GM23248 (cell line): ENCODE measurements around the gene NALCN. TPM values are rescaled to one million over a fixed set of nuclear protein-coding genes. Genes with fewer than 3 reads are reported as not detected.

Source experiments
- DNase-seq: peaks from one replicate; pipeline ENCODE4 v3.0.0-alpha.2; 2015
- H2AFZ ChIP-seq: fragments of 200-600 bp; sonication (generic); 2 replicates; pipeline ENCODE4 v1.6.1; 2016; ENCODE audit warnings: antibody characterized with exemption
- H3F3A ChIP-seq: fragments of 200-600 bp; sonication (generic); 2 replicates; pipeline ENCODE4 v1.6.1; 2016; ENCODE audit warnings: mild to moderate bottlenecking, antibody characterized with exemption, mixed run types; ENCODE audit not compliant: insufficient read depth
- H3K27ac ChIP-seq: fragments of 200-600 bp; sonication (generic); 2 replicates; pipeline ENCODE4 v1.5.1; 2016; ENCODE audit warnings: mild to moderate bottlenecking
- H3K27me3 ChIP-seq: fragments of 200-600 bp; sonication (generic); replicated peaks from 2 replicates; pipeline ENCODE4 v1.6.1; 2016; ENCODE audit warnings: mild to moderate bottlenecking; ENCODE audit not compliant: insufficient read depth
- H3K36me3 ChIP-seq: fragments of 200-600 bp; sonication (generic); 2 replicates; pipeline ENCODE4 v1.6.1; 2016; ENCODE audit warnings: low read depth, mild to moderate bottlenecking
- H3K4me1 ChIP-seq: fragments of 200-600 bp; sonication (generic); 2 replicates; pipeline ENCODE4 v1.6.1; 2016; ENCODE audit warnings: mild to moderate bottlenecking; ENCODE audit not compliant: insufficient read depth
- H3K4me2 ChIP-seq: fragments of 200-600 bp; sonication (generic); one replicate; pipeline ENCODE4 v1.6.1; 2016; ENCODE audit warnings: mild to moderate bottlenecking; ENCODE audit not compliant: unreplicated experiment
- H3K4me3 ChIP-seq: fragments of 200-600 bp; sonication (generic); 2 replicates; pipeline ENCODE4 v1.5.1; 2016; ENCODE audit warnings: mild to moderate bottlenecking
- H3K79me2 ChIP-seq: fragments of 200-600 bp; sonication (generic); 2 replicates; pipeline ENCODE4 v1.6.1; 2016; ENCODE audit warnings: mild to moderate bottlenecking; ENCODE audit not compliant: insufficient read depth
- H3K9ac ChIP-seq: fragments of 200-600 bp; sonication (generic); 2 replicates; pipeline ENCODE4 v1.6.1; 2016; ENCODE audit warnings: mild to moderate bottlenecking
- H3K9me2 ChIP-seq: fragments of 200-600 bp; sonication (generic); 2 replicates; pipeline ENCODE4 v1.6.1; 2016; ENCODE audit warnings: mixed run types, mild to moderate bottlenecking, moderate library complexity; ENCODE audit not compliant: insufficient read depth
- H3K9me3 ChIP-seq: fragments of 200-600 bp; sonication (generic); one replicate; pipeline ENCODE4 v1.6.1; 2017; ENCODE audit warnings: low read depth
- H4K20me1 ChIP-seq: fragments of 200-600 bp; sonication (generic); 2 replicates; pipeline ENCODE4 v1.6.0; 2016; ENCODE audit not compliant: insufficient read depth
- EZH2 ChIP-seq: fragments of 200-600 bp; sonication (generic); IDR thresholded peaks from 2 replicates; pipeline ENCODE4 v1.6.1; 2018; ENCODE audit warnings: antibody characterized with exemption, mild to moderate bottlenecking; ENCODE audit not compliant: insufficient read depth, poor library complexity, severe bottlenecking
- EZH2phosphoT487 ChIP-seq: fragments of 200-600 bp; sonication (generic); IDR thresholded peaks from 2 replicates; pipeline ENCODE4 v1.6.1; 2018; ENCODE audit warnings: antibody characterized with exemption, moderate library complexity, mild to moderate bottlenecking, low read depth; ENCODE audit not compliant: insufficient read depth
- WGBS, 2 experiments: methylation state at CpG; one replicate each; pipeline ENCODE4 v1.1.6; 2015 to 2017; ENCODE audit warnings: low lambda C conversion rate in 2 of 2, low coverage in 1 of 2; ENCODE audit errors: missing lambda C conversion rate in 2 of 2; 5-methylcytosine and 5-hydroxymethylcytosine counted together
- in situ Hi-C: fragments of 300-500 bp; cut with MboI; formaldehyde crosslinking; loops from 2 replicates; pipeline ENCODE4 v1.15.0; 2020
- polyA plus RNA-seq: library from polyadenylated mRNA; unstranded; fragments of >200 nt; fragmentation: Nextera tagmentation; extraction: Ambion mirVana; gene quantifications from 2 replicates; pipeline ENCODE4 v1.2.1, GENCODE V29; 2016
- total RNA-seq: library from RNA; depleted of rRNA; stranded (reverse); fragments of >200 nt; shearing (Covaris generic); gene quantifications from 2 replicates; pipeline ENCODE4 v1.2.3, GENCODE V29; 2014

NALCN gene
- total and polyA plus RNA-seq, 2 experiments from 2014 or later: 3.1 to 3.6 TPM

DNA sequence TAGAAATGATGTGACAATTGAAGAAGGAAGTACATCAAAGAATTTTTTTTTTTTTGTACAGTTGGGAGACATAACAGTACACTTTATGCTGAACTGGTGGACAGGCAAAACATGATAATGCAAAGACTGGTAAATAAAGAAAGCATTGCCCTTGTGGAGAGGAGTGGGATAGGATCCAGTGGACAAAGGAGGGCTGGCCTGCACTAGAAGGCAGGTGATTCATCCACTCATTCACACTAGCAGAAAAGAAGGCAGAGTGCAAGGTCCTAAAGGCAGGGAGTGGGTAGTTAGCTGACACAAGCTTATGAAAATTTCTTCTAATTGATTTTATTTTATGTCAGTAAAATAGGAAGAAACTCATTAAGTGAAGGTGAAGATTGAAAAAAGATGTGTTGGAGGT, 17.6 kb upstream of the NALCN start:
- in situ Hi-C loops: no loop called here
- TF ChIP-seq EZH2 (no peak), EZH2phosphoT487 (no peak)
- Histone ChIP-seq H3K4me3 (no peak overlapping the region), H3K27me3 (no peaks in the 10 kb centered on the region), H3K79me2 (no peaks in the 10 kb centered on the region), H3K9ac (no peak overlapping the region), H3K4me1 (no peaks in the 10 kb centered on the region), H3K9me2 (no peaks in the 10 kb centered on the region; the same call in 1 of the 2 replicates), H3K4me2 (no peak overlapping the region), H3F3A (no peaks in the 10 kb centered on the region; the same call in 1 of the 2 replicates), H2AFZ (no peak overlapping the region), H3K36me3 (no peaks in the 10 kb centered on the region), H4K20me1 (no peaks in the 10 kb centered on the region), H3K27ac (no peak overlapping the region), H3K9me3 (no peaks in the 10 kb centered on the region)
- DNase-seq: peak; percentile 48

DNA sequence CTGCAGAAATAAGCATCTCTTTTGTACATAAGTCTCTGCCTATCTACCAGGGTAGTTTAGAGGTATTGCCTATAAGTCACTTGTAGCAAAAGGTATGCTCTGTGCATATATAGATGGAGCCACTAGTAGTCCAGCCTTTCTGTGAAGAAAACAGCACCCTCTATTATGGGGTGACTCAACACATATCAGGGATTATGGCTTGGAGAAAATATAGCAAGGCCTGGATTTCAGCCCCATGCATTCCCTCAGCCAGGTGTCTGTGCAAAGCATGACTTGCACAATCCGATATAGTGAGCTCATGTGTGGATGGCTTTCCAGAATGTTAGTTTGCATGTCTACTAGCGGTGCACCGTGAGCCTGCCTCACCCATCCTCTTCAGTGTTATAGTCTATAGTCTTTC, 13.4 kb upstream of the NALCN start:
- Histone ChIP-seq H3K27me3 (no peaks in the 10 kb centered on the region), H3K4me1 (no peaks in the 10 kb centered on the region), H3K4me2 (no peak overlapping the region), H3K79me2 (no peaks in the 10 kb centered on the region), H3K9ac (no peak overlapping the region), H3F3A (no peaks in the 10 kb centered on the region; the same call in 1 of the 2 replicates), H3K27ac (no peak overlapping the region), H4K20me1 (no peaks in the 10 kb centered on the region), H3K36me3 (no peaks in the 10 kb centered on the region), H3K9me3 (no peaks in the 10 kb centered on the region), H3K4me3 (no peak overlapping the region), H3K9me2 (no peaks in the 10 kb centered on the region), H2AFZ (no peak overlapping the region)
- no peak for DNase-seq
- TF ChIP-seq EZH2phosphoT487: no peak
- TF ChIP-seq EZH2: no peak
- in situ Hi-C loops: no loop called here
- 78 to 80% methylated on average over 3 of the region's 3 CpGs for whole genome bisulfite sequencing, 2 experiments

DNA sequence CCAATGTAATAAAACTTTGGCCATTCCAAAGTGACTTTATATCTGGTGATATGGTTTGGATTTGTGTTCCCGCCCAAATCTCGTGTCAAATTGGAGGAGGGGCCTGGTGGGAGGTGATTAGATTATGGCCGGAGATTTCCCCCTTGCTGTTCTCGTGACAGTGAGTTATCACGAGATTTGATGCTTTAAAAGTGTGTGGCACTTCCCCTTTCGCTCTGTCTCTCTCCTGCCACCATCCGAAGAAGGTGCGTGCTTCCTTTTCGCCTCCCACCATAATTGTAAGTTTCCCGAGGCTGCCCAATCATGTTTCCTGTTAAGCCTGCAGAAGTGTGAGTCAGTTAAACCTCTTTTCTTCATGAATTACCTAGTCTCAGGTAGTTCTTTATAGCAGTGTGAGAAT, 9.3 kb upstream of the NALCN start:
- H4K20me1 ChIP-seq: no peaks in the 10 kb centered on the region
- 72 to 75% methylated on average over 10 of the region's 10 CpGs for WGBS, 2 experiments
- no peak overlapping the region for H3K4me3 ChIP-seq
- H3K4me1 ChIP-seq: no peaks in the 10 kb centered on the region
- no peak for DNase-seq
- H3K9ac ChIP-seq: no peak overlapping the region
- H3K9me2 ChIP-seq: no peaks in the 10 kb centered on the region
- no peaks in the 10 kb centered on the region for H3F3A ChIP-seq
- no peak overlapping the region for H2AFZ ChIP-seq
- H3K27ac ChIP-seq: no peak overlapping the region
- H3K79me2 ChIP-seq: no peaks in the 10 kb centered on the region
- H3K4me2 ChIP-seq: no peak overlapping the region
- no peaks in the 10 kb centered on the region for H3K9me3 ChIP-seq
- TF ChIP-seq EZH2 (no peak), EZH2phosphoT487 (no peak)
- H3K36me3 ChIP-seq: no peaks in the 10 kb centered on the region
- H3K27me3 ChIP-seq: no peaks in the 10 kb centered on the region
- in situ Hi-C loops: no loop called here

DNA sequence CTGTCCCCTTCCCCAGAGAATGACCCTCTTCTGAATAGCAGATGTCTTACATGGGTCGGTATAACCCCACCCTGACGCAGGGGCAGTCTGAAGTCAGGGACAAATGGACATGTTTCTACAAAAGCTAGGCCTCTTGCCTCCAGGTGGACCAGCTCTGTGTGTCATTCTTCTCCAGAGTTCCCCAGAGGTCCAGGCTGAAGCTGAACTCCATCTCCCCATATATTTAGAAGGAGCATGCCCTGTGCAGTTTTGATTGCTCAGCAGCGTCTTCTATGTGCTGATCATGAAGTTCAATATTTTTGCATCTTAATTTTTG, 8.8 kb upstream of the NALCN start:
- Histone ChIP-seq H3K9ac (no peak overlapping the region), H2AFZ (no peak overlapping the region), H3K36me3 (no peaks in the 10 kb centered on the region), H3K4me2 (no peak overlapping the region), H3K27ac (no peak overlapping the region), H3K4me1 (no peaks in the 10 kb centered on the region), H3F3A (no peaks in the 10 kb centered on the region), H3K4me3 (no peak overlapping the region), H3K9me3 (no peaks in the 10 kb centered on the region), H3K9me2 (no peaks in the 10 kb centered on the region), H4K20me1 (no peaks in the 10 kb centered on the region), H3K27me3 (no peaks in the 10 kb centered on the region), H3K79me2 (no peaks in the 10 kb centered on the region)
- in situ Hi-C loops: no loop called here
- TF ChIP-seq EZH2: no peak
- no peak for TF ChIP-seq EZH2phosphoT487
- 98 to 100% methylated on average over 3 of the region's 3 CpGs for WGBS, 2 experiments
- DNase-seq: no peak
